ENCODE data around the gene NKIRAS1. TPM values are rescaled to one million over a fixed set of nuclear protein-coding genes. Genes with fewer than 3 reads are reported as not detected.

NKIRAS1 gene
- total RNA-seq, 1 experiment from 2014 or later: 7.7 TPM

DNA sequence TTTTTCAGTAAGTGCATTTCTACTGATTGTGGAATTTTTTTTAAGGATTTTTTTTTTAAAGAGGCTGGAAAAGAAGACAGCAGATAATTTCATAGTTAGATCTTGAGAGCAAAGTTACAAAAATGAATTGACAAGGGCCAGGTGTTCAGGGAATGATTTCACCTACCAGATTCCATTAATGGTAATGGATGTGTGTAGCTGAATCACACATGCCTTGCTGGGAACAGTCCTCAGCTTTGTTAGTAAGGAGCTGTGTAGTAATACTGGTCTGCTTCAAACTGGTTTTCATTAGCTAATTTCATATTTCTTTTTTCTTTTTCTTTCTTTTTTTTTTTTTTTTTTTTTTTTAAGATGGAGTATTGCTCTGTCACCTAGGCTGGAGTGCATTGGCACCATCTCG is 44.3 kb upstream of the NKIRAS1 start:
- no peak overlapping the region for H3K27ac Mint-ChIP-seq (ENCODE audit: unreplicated experiment)
- no peaks in the 10 kb centered on the region for H3K27me3 Mint-ChIP-seq (ENCODE audit: unreplicated experiment)
- peaks cover 12% of the 10 kb centered on the region for H3K4me1 Mint-ChIP-seq (ENCODE audit: low read depth, unreplicated experiment)
- no peak overlapping the region for H3K4me3 Mint-ChIP-seq (ENCODE audit: low read depth, unreplicated experiment)
- CTCF ChIA-PET: interaction anchor here (0.5 to 0.7 kb wide), 3 partner anchors 39 to 709 kb away, joined by 3 to 5 read pairs (median 3); no protein-coding TSS in a partner anchor
- peaks cover 26% of the 10 kb centered on the region for H3K36me3 Mint-ChIP-seq (ENCODE audit: insufficient read depth, unreplicated experiment)
- BruUV-seq (replicated peaks): no TSS peak
- DNase-seq: no peak
- no peaks in the 10 kb centered on the region for H3K9me3 Mint-ChIP-seq (ENCODE audit: low read depth, unreplicated experiment)
- intact Hi-C loops (cut with micrococcal nuclease; ENCODE audit: unreplicated experiment): no loop called here
- TF ChIP-seq, protein P1, sequence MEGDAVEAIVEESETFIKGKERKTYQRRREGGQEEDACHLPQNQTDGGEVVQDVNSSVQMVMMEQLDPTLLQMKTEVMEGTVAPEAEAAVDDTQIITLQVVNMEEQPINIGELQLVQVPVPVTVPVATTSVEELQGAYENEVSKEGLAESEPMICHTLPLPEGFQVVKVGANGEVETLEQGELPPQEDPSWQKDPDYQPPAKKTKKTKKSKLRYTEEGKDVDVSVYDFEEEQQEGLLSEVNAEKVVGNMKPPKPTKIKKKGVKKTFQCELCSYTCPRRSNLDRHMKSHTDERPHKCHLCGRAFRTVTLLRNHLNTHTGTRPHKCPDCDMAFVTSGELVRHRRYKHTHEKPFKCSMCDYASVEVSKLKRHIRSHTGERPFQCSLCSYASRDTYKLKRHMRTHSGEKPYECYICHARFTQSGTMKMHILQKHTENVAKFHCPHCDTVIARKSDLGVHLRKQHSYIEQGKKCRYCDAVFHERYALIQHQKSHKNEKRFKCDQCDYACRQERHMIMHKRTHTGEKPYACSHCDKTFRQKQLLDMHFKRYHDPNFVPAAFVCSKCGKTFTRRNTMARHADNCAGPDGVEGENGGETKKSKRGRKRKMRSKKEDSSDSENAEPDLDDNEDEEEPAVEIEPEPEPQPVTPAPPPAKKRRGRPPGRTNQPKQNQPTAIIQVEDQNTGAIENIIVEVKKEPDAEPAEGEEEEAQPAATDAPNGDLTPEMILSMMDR (IDR thresholded peaks at IDR 0.05; ENCODE audit: unreplicated experiment): no peak

DNA sequence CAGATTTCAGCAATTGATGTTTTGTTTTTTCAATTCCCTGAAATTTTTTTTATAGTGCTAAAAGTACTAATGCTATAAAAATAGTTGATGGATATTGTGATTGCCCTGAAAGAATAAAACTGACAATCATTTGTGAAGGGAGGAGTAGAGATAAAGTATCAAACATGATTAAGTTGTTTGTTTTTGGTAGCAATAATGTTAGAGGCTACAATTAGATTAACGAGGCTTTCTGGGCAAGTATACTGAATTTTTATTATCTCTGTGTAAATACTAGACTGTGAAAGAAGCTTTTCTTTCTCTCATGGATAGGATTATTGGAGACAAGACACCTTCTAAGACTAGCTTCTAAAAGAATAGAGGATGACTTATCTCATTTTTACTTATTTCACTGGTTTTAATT is 43.9 kb upstream of the NKIRAS1 start:
- Mint-ChIP-seq H3K27ac (ENCODE audit: unreplicated experiment) (no peak overlapping the region), H3K4me1 (ENCODE audit: low read depth, unreplicated experiment) (peaks cover 12% of the 10 kb centered on the region), H3K27me3 (ENCODE audit: unreplicated experiment) (no peaks in the 10 kb centered on the region), H3K36me3 (ENCODE audit: insufficient read depth, unreplicated experiment) (peaks cover 25% of the 10 kb centered on the region), H3K4me3 (ENCODE audit: low read depth, unreplicated experiment) (no peak overlapping the region), H3K9me3 (ENCODE audit: low read depth, unreplicated experiment) (no peaks in the 10 kb centered on the region)
- intact Hi-C loops (cut with micrococcal nuclease; ENCODE audit: unreplicated experiment): no loop called here
- BruUV-seq (replicated peaks): no TSS peak
- CTCF ChIA-PET: interaction anchor here (0.6 to 1.1 kb wide), 3 partner anchors 38 to 710 kb away, joined by 3 to 6 read pairs (median 3); no protein-coding TSS in a partner anchor
- DNase-seq: no peak
- TF ChIP-seq, protein P1 (IDR thresholded peaks at IDR 0.05; ENCODE audit: unreplicated experiment): no peak

- BruUV-seq (replicated peaks): TSS peak; percentile 31
- Mint-ChIP-seq H3K27ac (ENCODE audit: unreplicated experiment) (peak overlapping the region; percentile 91), H3K4me1 (ENCODE audit: low read depth, unreplicated experiment) (peaks cover 12% of the 10 kb centered on the region), H3K9me3 (ENCODE audit: low read depth, unreplicated experiment) (no peaks in the 10 kb centered on the region), H3K27me3 (ENCODE audit: unreplicated experiment) (no peaks in the 10 kb centered on the region), H3K4me3 (ENCODE audit: low read depth, unreplicated experiment) (peak overlapping the region; percentile 35), H3K36me3 (ENCODE audit: insufficient read depth, unreplicated experiment) (peaks cover 27% of the 10 kb centered on the region)
- TF ChIP-seq, protein P1 (IDR thresholded peaks at IDR 0.05; ENCODE audit: unreplicated experiment): no peak
- CTCF ChIA-PET: interaction anchor here (0.7 kb wide), 1 partner anchor 322 kb away, joined by 7 read pairs; no protein-coding TSS in a partner anchor
- DNase-seq: peak; percentile 34
- intact Hi-C loops (cut with micrococcal nuclease; ENCODE audit: unreplicated experiment): loop anchor here (1.0 kb wide), 1 partner anchor 12 kb away; no protein-coding TSS in a partner anchor
Measured at GRCh38 chr3:23959135-23959900, 42.5 kb upstream of the NKIRAS1 start.

- DNase-seq: no peak
- H3K4me3 Mint-ChIP-seq (ENCODE audit: low read depth, unreplicated experiment): no peak overlapping the region
- H3K9me3 Mint-ChIP-seq (ENCODE audit: low read depth, unreplicated experiment): no peaks in the 10 kb centered on the region
- TF ChIP-seq, protein P1 (IDR thresholded peaks at IDR 0.05; ENCODE audit: unreplicated experiment): no peak
- no TSS peak for BruUV-seq (replicated peaks)
- no peak overlapping the region for H3K27ac Mint-ChIP-seq (ENCODE audit: unreplicated experiment)
- peaks cover 18% of the 10 kb centered on the region for H3K4me1 Mint-ChIP-seq (ENCODE audit: low read depth, unreplicated experiment)
- CTCF ChIA-PET: no interaction called here
- no peaks in the 10 kb centered on the region for H3K27me3 Mint-ChIP-seq (ENCODE audit: unreplicated experiment)
- intact Hi-C loops (cut with micrococcal nuclease; ENCODE audit: unreplicated experiment): no loop called here
- H3K36me3 Mint-ChIP-seq (ENCODE audit: insufficient read depth, unreplicated experiment): peaks cover 18% of the 10 kb centered on the region
Measured at GRCh38 chr3:23956701-23957100, 39.9 kb upstream of the NKIRAS1 start.

Measured in Calu3 (cell line).